Tibial artery (tissue), 4 donors: Measurements from ENCODE around the gene LSS.

Source experiments
- DNase-seq, 2 donors: peaks; one replicate each; pipeline ENCODE4 v3.0.0-alpha.2; 2019
- H3K27ac ChIP-seq, 2 donors: fragments of 200-600 bp; sonication (generic) in 1 of 2; 1 replicate in 1 of 2; 2 replicates in 1 of 2; pipeline ENCODE4 v1.5.1; 2018 to 2019; ENCODE audit warnings: mild to moderate bottlenecking in 1 of 2
- H3K27me3 ChIP-seq, 2 donors: fragments of 200-600 bp; sonication (generic) in 1 of 2; one replicate each; pipeline versions ENCODE4 v1.5.1 to v1.6.0; 2016 to 2019
- H3K36me3 ChIP-seq, 3 donors: fragments of 200-600 bp; sonication (generic) in 2 of 3; one replicate each; pipeline ENCODE4 v1.5.1; 2016 to 2019; ENCODE audit warnings: mild to moderate bottlenecking in 2 of 3
- H3K4me1 ChIP-seq, 4 donors: fragments of 200-600 bp; sonication (generic) in 2 of 4; 1 replicate in 3 of 4; 2 replicates in 1 of 4; pipeline ENCODE4 v1.5.1; 2016 to 2019
- H3K4me3 ChIP-seq, 2 donors: fragments of 200-600 bp; sonication (generic) in 1 of 2; 1 replicate in 1 of 2; 2 replicates in 1 of 2; pipeline ENCODE4 v1.5.1; 2018 to 2019; ENCODE audit warnings: mild to moderate bottlenecking in 2 of 2
- H3K9me3 ChIP-seq, 3 donors: fragments of 200-600 bp; sonication (generic) in 1 of 3; one replicate each; pipeline ENCODE4 v1.5.1; 2016 to 2019
- intact Hi-C: fragments of 100-400 bp; cut with DNase I; formaldehyde crosslinking; loops from one replicate; pipeline ENCODE4 v1.15.0; 2023; ENCODE audit warnings: low total_unique reads
- TF ChIP-seq, protein P1 (sequence below), 2 experiments: fragments of 200-600 bp in 1 of 2; fragments of 450-650 bp in 1 of 2; IDR thresholded peaks; one replicate each; pipeline ENCODE4 v1.5.1; 2017 to 2019; ENCODE audit warnings: antibody characterized with exemption in 2 of 2, mild to moderate bottlenecking in 1 of 2, moderate library complexity in 1 of 2

LSS gene

DNA sequence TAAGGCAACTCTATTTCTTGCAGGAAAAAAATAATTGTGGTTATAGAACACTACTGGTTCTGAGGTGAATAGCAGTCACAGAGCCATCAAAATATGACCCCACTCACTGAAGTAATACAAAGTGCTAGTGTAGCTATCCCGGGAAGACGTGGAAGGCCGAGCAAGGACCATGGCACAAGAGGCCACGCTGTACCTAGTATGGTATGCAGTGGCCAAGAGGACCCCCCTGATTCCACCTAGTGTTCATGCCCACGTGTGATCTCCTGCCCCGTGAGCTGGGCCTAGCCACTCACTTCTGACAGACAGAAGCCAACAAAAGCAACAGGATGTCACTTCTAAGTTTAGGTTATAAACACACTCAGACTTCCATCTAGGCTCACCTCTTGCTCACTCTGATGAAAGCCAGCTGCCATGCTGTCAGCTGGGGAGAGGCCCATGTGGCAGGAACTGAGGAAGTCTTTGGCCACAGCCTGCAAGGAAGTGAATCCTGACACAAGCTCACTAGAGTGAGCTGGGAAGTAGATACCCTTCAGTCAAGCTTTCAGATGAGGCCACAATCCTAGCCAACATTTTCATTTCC lies 21.7 kb upstream of the LSS start:
- H3K27ac ChIP-seq = no peak overlapping the region
- H3K9me3 ChIP-seq = no peaks in the 10 kb centered on the region
- peaks cover 85 to 100% (median 92%) of the 10 kb centered on the region in 3 donors for H3K36me3 ChIP-seq
- no peaks in the 10 kb centered on the region for H3K27me3 ChIP-seq
- no peaks in the 10 kb centered on the region for H3K4me1 ChIP-seq
- DNase-seq = no peak
- TF ChIP-seq, protein P1, sequence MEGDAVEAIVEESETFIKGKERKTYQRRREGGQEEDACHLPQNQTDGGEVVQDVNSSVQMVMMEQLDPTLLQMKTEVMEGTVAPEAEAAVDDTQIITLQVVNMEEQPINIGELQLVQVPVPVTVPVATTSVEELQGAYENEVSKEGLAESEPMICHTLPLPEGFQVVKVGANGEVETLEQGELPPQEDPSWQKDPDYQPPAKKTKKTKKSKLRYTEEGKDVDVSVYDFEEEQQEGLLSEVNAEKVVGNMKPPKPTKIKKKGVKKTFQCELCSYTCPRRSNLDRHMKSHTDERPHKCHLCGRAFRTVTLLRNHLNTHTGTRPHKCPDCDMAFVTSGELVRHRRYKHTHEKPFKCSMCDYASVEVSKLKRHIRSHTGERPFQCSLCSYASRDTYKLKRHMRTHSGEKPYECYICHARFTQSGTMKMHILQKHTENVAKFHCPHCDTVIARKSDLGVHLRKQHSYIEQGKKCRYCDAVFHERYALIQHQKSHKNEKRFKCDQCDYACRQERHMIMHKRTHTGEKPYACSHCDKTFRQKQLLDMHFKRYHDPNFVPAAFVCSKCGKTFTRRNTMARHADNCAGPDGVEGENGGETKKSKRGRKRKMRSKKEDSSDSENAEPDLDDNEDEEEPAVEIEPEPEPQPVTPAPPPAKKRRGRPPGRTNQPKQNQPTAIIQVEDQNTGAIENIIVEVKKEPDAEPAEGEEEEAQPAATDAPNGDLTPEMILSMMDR (IDR thresholded peaks at IDR 0.05) = no peak
- intact Hi-C loops = no loop called here
- H3K4me3 ChIP-seq = no peak overlapping the region

DNA sequence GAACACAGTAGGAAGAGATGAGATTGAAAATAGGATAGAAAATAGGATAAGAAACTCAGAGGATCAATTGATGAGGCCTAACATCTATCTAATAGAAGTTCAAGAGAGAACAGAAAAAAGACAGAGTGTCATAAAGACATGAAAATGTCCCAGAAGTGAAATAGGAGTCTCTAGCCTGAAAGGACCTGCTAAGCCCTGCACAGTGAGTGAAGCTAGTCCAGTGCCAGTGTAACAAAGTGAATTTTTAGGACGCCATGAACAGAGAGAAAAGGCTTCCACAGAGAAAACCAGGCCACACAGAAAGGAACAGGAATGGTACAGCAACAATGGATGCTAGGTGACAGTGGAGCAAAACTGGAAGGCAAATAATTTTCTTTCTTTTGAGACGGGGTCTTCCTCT lies 20.3 kb upstream of the LSS start:
- intact Hi-C loops = no loop called here
- peaks cover 85 to 100% (median 92%) of the 10 kb centered on the region in 3 donors for H3K36me3 ChIP-seq
- no peaks in the 10 kb centered on the region for H3K27me3 ChIP-seq
- H3K4me1 ChIP-seq = no peaks in the 10 kb centered on the region
- no peaks in the 10 kb centered on the region for H3K9me3 ChIP-seq
- DNase-seq = no peak
- H3K4me3 ChIP-seq = no peak overlapping the region
- TF ChIP-seq, protein P1 (IDR thresholded peaks at IDR 0.05) = no peak
- H3K27ac ChIP-seq = no peak overlapping the region

DNA sequence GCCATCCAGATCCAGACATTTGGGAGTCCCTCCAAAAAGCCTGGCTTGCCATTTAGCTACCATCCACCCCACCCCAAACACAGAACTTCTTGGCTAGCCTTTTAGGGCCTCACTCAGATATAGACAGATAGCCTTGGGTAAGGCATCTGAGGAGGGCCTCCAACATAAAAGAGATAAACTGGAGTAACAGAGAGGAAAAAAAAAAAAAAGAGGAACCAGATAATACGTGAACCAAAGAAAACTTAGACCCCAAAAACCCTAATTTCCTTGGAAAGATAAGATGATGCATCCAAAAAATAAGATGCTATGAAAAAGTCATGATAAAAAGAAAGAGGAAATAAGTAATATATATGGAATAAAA lies 19.8 kb upstream of the LSS start:
- no peak for DNase-seq
- Histone ChIP-seq H3K27ac (no peak overlapping the region), H3K4me1 (no peaks in the 10 kb centered on the region), H3K27me3 (no peaks in the 10 kb centered on the region), H3K9me3 (no peaks in the 10 kb centered on the region), H3K4me3 (no peak overlapping the region), H3K36me3 (peaks cover 85 to 100% (median 92%) of the 10 kb centered on the region in 3 donors)
- TF ChIP-seq, protein P1 (IDR thresholded peaks at IDR 0.05) = no peak
- intact Hi-C loops = no loop called here

DNA sequence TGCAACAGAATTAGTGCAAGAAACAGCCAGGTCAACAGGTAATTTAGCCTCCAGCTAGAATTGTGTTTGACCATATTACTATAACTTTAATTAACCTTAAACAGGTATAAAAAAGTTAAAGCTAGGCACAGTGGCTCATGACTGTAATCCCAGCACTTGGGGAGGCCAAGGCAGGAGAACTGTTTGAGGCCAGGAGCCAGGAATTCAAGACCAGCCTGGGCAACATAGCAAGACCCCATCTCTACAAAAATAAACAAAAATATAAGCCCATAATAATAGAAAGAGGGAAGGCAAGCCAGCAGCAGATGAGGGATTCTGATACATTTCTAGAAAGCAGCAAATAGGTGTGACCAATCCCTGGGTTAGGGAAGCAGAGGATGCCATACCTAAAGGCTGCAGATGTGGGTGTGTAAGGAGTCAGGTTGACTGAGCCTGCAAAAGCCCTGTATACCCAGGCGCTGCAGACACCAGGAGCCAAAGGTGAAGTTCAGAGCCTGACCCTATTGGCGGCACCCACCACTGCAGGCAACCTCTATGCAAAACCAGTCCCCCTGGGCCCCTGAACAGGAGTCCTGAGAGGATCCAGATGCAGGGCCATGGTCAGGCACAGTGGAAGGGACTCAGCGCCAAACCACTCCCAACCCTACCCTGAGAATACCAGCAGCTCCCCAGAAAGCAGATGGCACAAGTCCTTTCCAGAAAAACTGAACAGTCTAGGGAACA lies 19.3 kb upstream of the LSS start:
- intact Hi-C loops = no loop called here

DNA sequence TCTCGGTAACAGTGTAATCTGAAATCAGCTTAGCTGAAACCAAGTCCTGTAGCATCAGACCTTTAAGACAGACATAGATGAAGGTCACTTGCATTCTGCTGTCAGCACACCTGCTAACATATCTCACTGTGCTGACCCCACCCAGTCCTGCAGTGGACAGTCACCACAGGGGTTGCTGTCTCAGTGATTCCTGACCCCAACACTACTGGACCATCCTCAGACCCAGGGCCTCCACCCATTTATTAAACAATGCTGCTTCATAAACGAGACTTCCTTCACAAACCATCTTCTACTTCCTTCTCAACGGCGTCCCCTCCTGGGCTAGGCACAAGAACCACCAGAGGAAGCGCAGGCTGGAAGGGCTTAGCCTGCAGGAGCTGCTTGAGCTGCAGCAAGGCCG lies 17.8 kb upstream of the LSS start:
- TF ChIP-seq, protein P1 (IDR thresholded peaks at IDR 0.05) = no peak

More for the DNA sequence above, 19.3 kb upstream of the LSS start:
- Histone ChIP-seq H3K36me3 (peaks cover 85 to 100% (median 92%) of the 10 kb centered on the region in 3 donors), H3K9me3 (no peaks in the 10 kb centered on the region), H3K27ac (no peak overlapping the region), H3K27me3 (no peaks in the 10 kb centered on the region), H3K4me3 (no peak overlapping the region), H3K4me1 (no peaks in the 10 kb centered on the region)
- no peak for DNase-seq
- TF ChIP-seq, protein P1 (IDR thresholded peaks at IDR 0.05) = no peak

More for the DNA sequence above, 17.8 kb upstream of the LSS start:
- intact Hi-C loops = no loop called here
- Histone ChIP-seq H3K36me3 (peaks cover 81 to 100% (median 92%) of the 10 kb centered on the region in 3 donors), H3K27ac (no peak overlapping the region), H3K27me3 (no peaks in the 10 kb centered on the region), H3K9me3 (no peaks in the 10 kb centered on the region), H3K4me1 (no peaks in the 10 kb centered on the region), H3K4me3 (no peak overlapping the region)
- DNase-seq = no peak
